Suppressor macrophage treated with lipopolysaccharide for 1 hour (primary cell): ENCODE data around the gene ATP8A2.

ENCODE experiments used
- DNase-seq, 3 donors: peaks; one replicate each; pipeline ENCODE4 v3.0.0-alpha.2; 2020 to 2022

Gene ATP8A2

GRCh38 chr13:25827831-25828465 is 456.2 kb downstream of the ATP8A2 start:
- DNase-seq = no peak

- no peak for DNase-seq
These were observed 462.0 kb downstream of the ATP8A2 start for GRCh38 chr13:25833761-25834160.

- DNase-seq = no peak
These were observed 465.0 kb downstream of the ATP8A2 start for GRCh38 chr13:25836574-25837336.

GRCh38 chr13:25839371-25839770 is 467.6 kb downstream of the ATP8A2 start:
- no peak for DNase-seq

- no peak for DNase-seq
These were observed 468.5 kb downstream of the ATP8A2 start for GRCh38 chr13:25840261-25840660.

GRCh38 chr13:25840931-25841330 is 469.2 kb downstream of the ATP8A2 start:
- DNase-seq = no peak

GRCh38 chr13:25843692-25844091 is 471.9 kb downstream of the ATP8A2 start:
- DNase-seq = no peak

GRCh38 chr13:25844559-25845434 is 473.0 kb downstream of the ATP8A2 start:
- peak in 1 of 3 donors; percentile 12 for DNase-seq

GRCh38 chr13:25846222-25846984 is 474.6 kb downstream of the ATP8A2 start:
- no peak for DNase-seq

- peak; percentile 23 to 63 (median 47) for DNase-seq
These were observed 475.4 kb downstream of the ATP8A2 start for GRCh38 chr13:25847145-25847544.

GRCh38 chr13:25847635-25848626 is 476.2 kb downstream of the ATP8A2 start:
- DNase-seq = peak; percentile 76 to 79 (median 76)

GRCh38 chr13:25848812-25849745 is 477.3 kb downstream of the ATP8A2 start:
- no peak for DNase-seq

GRCh38 chr13:25857830-25858229 is 486.1 kb downstream of the ATP8A2 start:
- no peak for DNase-seq

GRCh38 chr13:25859528-25859927 is 487.8 kb downstream of the ATP8A2 start:
- no peak for DNase-seq

GRCh38 chr13:25860265-25860664 is 488.5 kb downstream of the ATP8A2 start:
- no peak for DNase-seq

GRCh38 chr13:25860862-25861261 is 489.1 kb downstream of the ATP8A2 start:
- no peak for DNase-seq

GRCh38 chr13:25862156-25862555 is 490.4 kb downstream of the ATP8A2 start:
- no peak for DNase-seq

GRCh38 chr13:25864116-25864515 is 492.3 kb downstream of the ATP8A2 start:
- no peak for DNase-seq

GRCh38 chr13:25864936-25865335 is 493.2 kb downstream of the ATP8A2 start:
- DNase-seq = no peak

GRCh38 chr13:25865391-25865790 is 493.6 kb downstream of the ATP8A2 start:
- no peak for DNase-seq
